ENCODE results near the gene CAMTA2.

The CAMTA2 gene

GRCh38 chr17:4970273-4970672 lies 17.2 kb downstream of the CAMTA2 start:
- POLR2A ChIA-PET, result interaction anchor here (0.7 to 1.6 kb wide), 6 partner anchors 9 to 61 kb away, joined by 3 to 15 read pairs (median 4); partner anchors contain the start of genes ENO3, PFN1, RNF167 and SLC25A11
- TF ChIP-seq ARNT (IDR thresholded peaks at IDR 0.05) (no peak), L3MBTL2 (conservative IDR thresholded peaks at IDR 0.05) (no peak), PKNOX1 (IDR thresholded peaks at IDR 0.05) (no peak), TARDBP (IDR thresholded peaks at IDR 0.05) (no peak), ELF4 (IDR thresholded peaks at IDR 0.05) (no peak), FOXA1 (IDR thresholded peaks at IDR 0.05) (no peak), NFRKB (IDR thresholded peaks at IDR 0.05) (no peak), LEF1 (IDR thresholded peaks at IDR 0.05; ENCODE audit: borderline replicate concordance) (no peak), FOXK2 (IDR thresholded peaks at IDR 0.05) (no peak)
- DNase-seq (ENCODE audit: extremely low spot score), result no peak
- CTCF ChIA-PET, result interaction anchor here (1.2 kb wide), 1 partner anchor 11 kb away, joined by 4 read pairs; no protein-coding TSS in a partner anchor

- TF ChIP-seq ARNT (IDR thresholded peaks at IDR 0.05) (no peak), SUZ12 (IDR thresholded peaks at IDR 0.05) (no peak), NFRKB (IDR thresholded peaks at IDR 0.05) (no peak), SP1 (IDR thresholded peaks at IDR 0.05) (no peak), FOXM1 (IDR thresholded peaks at IDR 0.05; ENCODE audit: borderline replicate concordance) (no peak), FOXA1 (IDR thresholded peaks at IDR 0.05) (no peak)
- DNase-seq (ENCODE audit: extremely low spot score), result no peak
- ChIA-PET POLR2A (interaction anchor here (0.7 to 1.6 kb wide), 4 partner anchors 9 to 30 kb away, joined by 3 to 15 read pairs (median 4); partner anchors contain the start of genes RNF167 and SLC25A11), CTCF (interaction anchor here (1.2 kb wide), 1 partner anchor 11 kb away, joined by 4 read pairs; no protein-coding TSS in a partner anchor)
These were observed 17.8 kb downstream of the CAMTA2 start for GRCh38 chr17:4969551-4970173.

- ChIA-PET POLR2A (interaction anchor here (0.8 to 4.3 kb wide), 3 partner anchors 22 to 60 kb away, joined by 4 to 65 read pairs (median 27); partner anchors contain the start of genes PFN1, RNF167 and SLC25A11), CTCF (no interaction called here)
- TF ChIP-seq FOXA1 (IDR thresholded peaks at IDR 0.05) (no peak), SUZ12 (IDR thresholded peaks at IDR 0.05) (no peak), ELF4 (IDR thresholded peaks at IDR 0.05) (no peak), ZNF384 (IDR thresholded peaks at IDR 0.05) (no peak), SP1 (IDR thresholded peaks at IDR 0.05) (no peak), TARDBP (IDR thresholded peaks at IDR 0.05) (no peak), NFRKB (IDR thresholded peaks at IDR 0.05) (no peak), PKNOX1 (IDR thresholded peaks at IDR 0.05) (no peak), LEF1 (IDR thresholded peaks at IDR 0.05; ENCODE audit: borderline replicate concordance) (no peak), CTBP1 (IDR thresholded peaks at IDR 0.05; ENCODE audit: borderline replicate concordance) (no peak), FOXM1 (IDR thresholded peaks at IDR 0.05; ENCODE audit: borderline replicate concordance) (no peak)
- no peak for DNase-seq (ENCODE audit: extremely low spot score)
These were observed 18.4 kb downstream of the CAMTA2 start for GRCh38 chr17:4969047-4969550.

- POLR2A ChIA-PET, result interaction anchor here (0.8 to 4.3 kb wide), 4 partner anchors 21 to 60 kb away, joined by 4 to 84 read pairs (median 46); partner anchors contain the start of genes PFN1, RNF167 and SLC25A11
- CTCF ChIA-PET, result interaction anchor here (0.7 to 1.8 kb wide), 2 partner anchors 19 to 59 kb away, joined by 5 to 8 read pairs; partner anchors contain the start of gene CAMTA2
- TF ChIP-seq LEF1 (IDR thresholded peaks at IDR 0.05; ENCODE audit: borderline replicate concordance) (no peak), ELF4 (IDR thresholded peaks at IDR 0.05) (no peak), BHLHE40 (IDR thresholded peaks at IDR 0.05; ENCODE audit: borderline replicate concordance) (no peak), ARNT (IDR thresholded peaks at IDR 0.05) (no peak), NFRKB (IDR thresholded peaks at IDR 0.05) (no peak), ZNF384 (IDR thresholded peaks at IDR 0.05) (no peak), FOXM1 (IDR thresholded peaks at IDR 0.05; ENCODE audit: borderline replicate concordance) (no peak), L3MBTL2 (conservative IDR thresholded peaks at IDR 0.05) (peak; percentile 8; the same call in 1 of the 2 replicates)
- DNase-seq (ENCODE audit: extremely low spot score), result no peak
These were observed 18.9 kb downstream of the CAMTA2 start for GRCh38 chr17:4968486-4969046.

- TF ChIP-seq L3MBTL2 (conservative IDR thresholded peaks at IDR 0.05), result peak; percentile 89
- no peak for TF ChIP-seq BHLHE40 (IDR thresholded peaks at IDR 0.05; ENCODE audit: borderline replicate concordance)
- TF ChIP-seq ELF4 (IDR thresholded peaks at IDR 0.05), result peak; percentile 41; the same call in 1 of the 2 replicates
- TF ChIP-seq SUZ12 (IDR thresholded peaks at IDR 0.05), result no peak
- no peak for TF ChIP-seq PKNOX1 (IDR thresholded peaks at IDR 0.05)
- no peak for TF ChIP-seq FOXK2 (IDR thresholded peaks at IDR 0.05)
- no peak for TF ChIP-seq TARDBP (IDR thresholded peaks at IDR 0.05)
- POLR2A ChIA-PET, result interaction anchor here (0.7 to 4.3 kb wide), 21 partner anchors 8 to 177 kb away, joined by 3 to 110 read pairs (median 5); partner anchors contain the start of genes CAMTA2, ENO3, INCA1 and KIF1C
- CTCF ChIA-PET, result interaction anchor here (0.7 to 2.5 kb wide), 5 partner anchors 11 to 59 kb away, joined by 3 to 8 read pairs (median 5); partner anchors contain the start of gene CAMTA2
- DNase-seq (ENCODE audit: extremely low spot score), result peak; percentile 93
These were observed 19.7 kb downstream of the CAMTA2 start, which contains the start of gene SPAG7 for GRCh38 chr17:4967539-4968485. Gene SPAG7, minus strand, starts transcription at chr17:4967817. Its CDS starts 13 bp downstream, at chr17:4967804.

All from HEK293T (cell line).